GM21526 (cell line): ENCODE measurements around the gene PDCL2.
A peak's percentile ranks its signal among the peaks of the same experiment; 100 is the strongest.

Experiments
- ATAC-seq: cut with Tn5 transposase; IDR thresholded peaks from one replicate; pipeline ENCODE4 v1.9.1; 2021; ENCODE audit warnings: moderate library complexity; ENCODE audit not compliant: unreplicated experiment, low FRiP score

The PDCL2 gene

GRCh38 chr4:55545151-55545550 is 46.9 kb downstream of the PDCL2 start:
- no peak for ATAC-seq

- ATAC-seq = no peak
These were observed 48.2 kb downstream of the PDCL2 start for GRCh38 chr4:55543858-55544257.

GRCh38 chr4:55540271-55540670 is 51.8 kb downstream of the PDCL2 start:
- no peak for ATAC-seq

GRCh38 chr4:55539658-55540057 is 52.4 kb downstream of the PDCL2 start:
- no peak for ATAC-seq

GRCh38 chr4:55538531-55538930 is 53.5 kb downstream of the PDCL2 start:
- ATAC-seq = no peak

- no peak for ATAC-seq
These were observed 57.7 kb downstream of the PDCL2 start for GRCh38 chr4:55534306-55534705.

- ATAC-seq = no peak
These were observed 61.4 kb downstream of the PDCL2 start for GRCh38 chr4:55530691-55531090.

- no peak for ATAC-seq
These were observed 61.9 kb downstream of the PDCL2 start for GRCh38 chr4:55530167-55530566.

- no peak for ATAC-seq
These were observed 63.6 kb downstream of the PDCL2 start for GRCh38 chr4:55528491-55528890.

GRCh38 chr4:55524844-55525571 is 67.0 kb downstream of the PDCL2 start:
- ATAC-seq = no peak

GRCh38 chr4:55518442-55518841 is 73.6 kb downstream of the PDCL2 start:
- no peak for ATAC-seq

GRCh38 chr4:55517526-55518229 is 74.4 kb downstream of the PDCL2 start:
- peak; percentile 76 for ATAC-seq

- ATAC-seq = no peak
These were observed 79.0 kb downstream of the PDCL2 start for GRCh38 chr4:55512922-55513571.

- no peak for ATAC-seq
These were observed 80.0 kb downstream of the PDCL2 start for GRCh38 chr4:55512077-55512476.

GRCh38 chr4:55510685-55511084 is 81.4 kb downstream of the PDCL2 start:
- ATAC-seq = no peak

- no peak for ATAC-seq
These were observed 82.8 kb downstream of the PDCL2 start for GRCh38 chr4:55509266-55509665.

GRCh38 chr4:55507612-55508011 is 84.4 kb downstream of the PDCL2 start:
- ATAC-seq = no peak
